Heart right ventricle (tissue), 16 donors: Measurements from ENCODE around the gene CSAD. TPM values are rescaled to one million over a fixed set of nuclear protein-coding genes. Genes with fewer than 3 reads are reported as not detected.
A peak's percentile ranks its signal among the peaks of the same experiment; 100 is the strongest.

Experiments used
- ATAC-seq, 8 donors: fragments of 200-7000 bp; cut with Tn5 transposase; one replicate each; pipeline ENCODE4 v1.9.1; 2020; ENCODE audit warnings: mild to moderate bottlenecking in 8 of 8, moderate library complexity in 8 of 8, moderate number of reproducible peaks in 1 of 8
- DNase-seq, 2 donors: peaks; one replicate each; pipeline ENCODE4 v3.0.0-alpha.2; 2020
- H3K27ac ChIP-seq, 10 donors: fragments of 200-600 bp; sonication (generic) in 2 of 10; one replicate each; pipeline versions ENCODE4 v1.5.0 to v1.8.0; 2020 to 2022; ENCODE audit warnings: mild to moderate bottlenecking in 3 of 10
- H3K27me3 ChIP-seq, 7 donors: fragments of 200-600 bp; one replicate each; pipeline ENCODE4 v1.8.0; 2021 to 2022; ENCODE audit warnings: mild to moderate bottlenecking in 2 of 7
- H3K36me3 ChIP-seq, 9 donors: fragments of 200-600 bp; sonication (generic) in 1 of 9; one replicate each; pipeline versions ENCODE4 v1.5.0 to v1.8.0; 2020 to 2022; ENCODE audit warnings: mild to moderate bottlenecking in 2 of 9
- H3K4me1 ChIP-seq, 9 donors: fragments of 200-600 bp; sonication (generic) in 1 of 9; one replicate each; pipeline versions ENCODE4 v1.5.0 to v1.8.0; 2020 to 2022; ENCODE audit warnings: mild to moderate bottlenecking in 4 of 9
- H3K4me3 ChIP-seq, 10 donors: fragments of 200-600 bp; sonication (generic) in 2 of 10; one replicate each; pipeline versions ENCODE4 v1.5.0 to v1.8.0; 2020 to 2022; ENCODE audit warnings: mild to moderate bottlenecking in 7 of 10, moderate library complexity in 2 of 10
- H3K9me3 ChIP-seq, 11 donors: fragments of 200-600 bp in 10 of 11; sonication (generic) in 2 of 11; one replicate each; pipeline versions ENCODE4 v1.5.0 to v1.8.0; 2013 to 2022; ENCODE audit warnings: mild to moderate bottlenecking in 2 of 11, control low read depth in 1 of 11, moderate library complexity in 1 of 11
- WGBS, 2 donors: extraction: QIAGEN DNeasy Blood & Tissue Kit; methylation state at CpG; one replicate each; pipeline ENCODE4 v1.1.7; 2013; ENCODE audit warnings: inconsistent platforms in 1 of 2; 5-methylcytosine and 5-hydroxymethylcytosine counted together
- intact Hi-C, 10 donors: fragments of 100-400 bp; cut with DNase I; formaldehyde crosslinking; loops; one replicate each; pipeline versions ENCODE4 v1.11.1 to v1.14.2; 2022
- polyA plus RNA-seq, 2 donors: library from polyadenylated mRNA; stranded (reverse); fragments of 200-250 nt; gene quantifications; one replicate each; pipeline ENCODE4 v1.2.3, GENCODE V29; 2013
- total RNA-seq, 10 donors: library from RNA; stranded (reverse); fragmentation: NEBNext Ultra II Directional in 3 of 10; extraction: Animal tissue kit (Norgen Biotek cat#: 25700) in 3 of 10; gene quantifications; one replicate each; pipeline versions ENCODE4 v1.2.1 to v1.2.4, GENCODE V29; 2021 to 2023
- TF ChIP-seq, protein P1 (sequence below), 9 donors: fragments of 200-600 bp; sonication (generic) in 2 of 9; IDR thresholded peaks; one replicate each; pipeline versions ENCODE4 v1.5.0 to v1.8.0; 2021 to 2022; ENCODE audit warnings: antibody characterized with exemption in 9 of 9, mild to moderate bottlenecking in 5 of 9, moderate library complexity in 1 of 9
- donor health status: Arrhythmogenic right ventricular cardiomyopathy.
- donor health status: ischemic (EF 13 %, LVEDD 7.1; RV severe dilation, severe dysfunction).
- donor health status: healthy with polysubstance abuse.
- donor health status: DM: no; HTN: yes; CAD: no.
- donor health status: DM: no; HTN: no; CAD: no.
- donor health status: ischemic (EF 25% LVEDD 6.9; RV normal size, moderate dysfunction).
- donor health status: ischemic (EF 25% LVEDD 5.7; RV mildly dilated, moderate dysfunction).
- donor health status: healthy.
- donor health status: DM: yes; HTN: yes; CAD: no.
- donor health status: Ischemic cardiomyopathy.
- donor health status: ischemic (EF 35%, LVEDD 5.7; RV mildly dilated, moderate dysfunction).
- donor health status: nonischemic (EF 11% LVEDD 7.7; RV severe dilation, severe dysfunction).
- donor health status: DM: yes; HTN: yes; CAD: no.
- donor health status: PGD.
- donor health status: ischemic (EF 29% LVEDD 5.4; RV normal size, mild dysfunction).
- donor health status: nonischemic (EF 23%, LVEDD 6.1; RV moderate dilation, normal function).

CSAD gene
- total and polyA plus RNA-seq, 12 donors, result 8.0 to 76.4 (median 9.5) TPM

DNA sequence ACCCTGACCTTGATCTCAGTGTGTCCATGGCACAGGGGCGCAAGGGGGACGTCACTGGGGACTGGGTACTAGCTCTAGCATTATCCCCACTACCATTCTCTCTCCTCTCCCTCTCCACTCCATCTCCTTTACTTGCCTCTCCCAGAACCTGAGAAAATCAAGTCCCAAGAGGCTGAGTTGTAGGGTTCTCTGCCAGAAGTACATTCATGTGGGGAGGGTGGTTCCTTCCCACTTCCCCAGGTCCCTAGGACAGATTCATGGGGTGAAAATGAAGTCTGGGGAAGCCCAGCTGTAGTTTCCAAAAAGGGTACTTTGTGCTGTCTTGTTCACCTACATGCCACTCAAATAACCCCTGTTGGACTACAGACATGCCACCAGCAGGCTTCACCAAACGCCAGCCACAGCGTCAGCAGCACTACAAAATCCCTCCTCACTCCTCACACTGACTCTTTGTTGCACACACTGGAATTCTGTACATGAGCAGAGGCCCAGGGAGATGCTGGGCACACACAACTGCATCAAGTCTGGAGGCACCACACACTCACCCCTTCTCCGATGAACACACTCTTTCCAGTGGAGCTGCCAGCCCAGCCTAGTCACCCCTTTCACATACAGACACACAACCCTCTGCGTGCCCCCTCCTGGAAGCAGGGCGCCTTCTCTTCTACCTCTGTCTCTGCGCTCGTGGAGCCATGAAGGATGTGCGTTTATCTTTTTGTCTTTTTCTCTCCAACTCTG, 44.3 kb upstream of the CSAD start:
- DNase-seq (no peak), ATAC-seq (no peak)
- peaks cover 9 to 45% (median 34%) of the 10 kb centered on the region in 9 donors for H3K4me1 ChIP-seq
- no peaks in the 10 kb centered on the region for H3K9me3 ChIP-seq
- peaks cover 0 to 9% (median 0%) of the 10 kb centered on the region in 9 donors for H3K36me3 ChIP-seq
- TF ChIP-seq, protein P1, sequence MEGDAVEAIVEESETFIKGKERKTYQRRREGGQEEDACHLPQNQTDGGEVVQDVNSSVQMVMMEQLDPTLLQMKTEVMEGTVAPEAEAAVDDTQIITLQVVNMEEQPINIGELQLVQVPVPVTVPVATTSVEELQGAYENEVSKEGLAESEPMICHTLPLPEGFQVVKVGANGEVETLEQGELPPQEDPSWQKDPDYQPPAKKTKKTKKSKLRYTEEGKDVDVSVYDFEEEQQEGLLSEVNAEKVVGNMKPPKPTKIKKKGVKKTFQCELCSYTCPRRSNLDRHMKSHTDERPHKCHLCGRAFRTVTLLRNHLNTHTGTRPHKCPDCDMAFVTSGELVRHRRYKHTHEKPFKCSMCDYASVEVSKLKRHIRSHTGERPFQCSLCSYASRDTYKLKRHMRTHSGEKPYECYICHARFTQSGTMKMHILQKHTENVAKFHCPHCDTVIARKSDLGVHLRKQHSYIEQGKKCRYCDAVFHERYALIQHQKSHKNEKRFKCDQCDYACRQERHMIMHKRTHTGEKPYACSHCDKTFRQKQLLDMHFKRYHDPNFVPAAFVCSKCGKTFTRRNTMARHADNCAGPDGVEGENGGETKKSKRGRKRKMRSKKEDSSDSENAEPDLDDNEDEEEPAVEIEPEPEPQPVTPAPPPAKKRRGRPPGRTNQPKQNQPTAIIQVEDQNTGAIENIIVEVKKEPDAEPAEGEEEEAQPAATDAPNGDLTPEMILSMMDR (IDR thresholded peaks at IDR 0.05), result no peak
- intact Hi-C loops, result no loop called here
- peak overlapping the region in 4 of 10 donors; percentile 15 to 100 (median 58) for H3K27ac ChIP-seq
- H3K27me3 ChIP-seq, result no peaks in the 10 kb centered on the region
- WGBS, 2 donors, result 87% methylated on average over 10 of the region's 10 CpGs
- H3K4me3 ChIP-seq, result no peak overlapping the region

DNA sequence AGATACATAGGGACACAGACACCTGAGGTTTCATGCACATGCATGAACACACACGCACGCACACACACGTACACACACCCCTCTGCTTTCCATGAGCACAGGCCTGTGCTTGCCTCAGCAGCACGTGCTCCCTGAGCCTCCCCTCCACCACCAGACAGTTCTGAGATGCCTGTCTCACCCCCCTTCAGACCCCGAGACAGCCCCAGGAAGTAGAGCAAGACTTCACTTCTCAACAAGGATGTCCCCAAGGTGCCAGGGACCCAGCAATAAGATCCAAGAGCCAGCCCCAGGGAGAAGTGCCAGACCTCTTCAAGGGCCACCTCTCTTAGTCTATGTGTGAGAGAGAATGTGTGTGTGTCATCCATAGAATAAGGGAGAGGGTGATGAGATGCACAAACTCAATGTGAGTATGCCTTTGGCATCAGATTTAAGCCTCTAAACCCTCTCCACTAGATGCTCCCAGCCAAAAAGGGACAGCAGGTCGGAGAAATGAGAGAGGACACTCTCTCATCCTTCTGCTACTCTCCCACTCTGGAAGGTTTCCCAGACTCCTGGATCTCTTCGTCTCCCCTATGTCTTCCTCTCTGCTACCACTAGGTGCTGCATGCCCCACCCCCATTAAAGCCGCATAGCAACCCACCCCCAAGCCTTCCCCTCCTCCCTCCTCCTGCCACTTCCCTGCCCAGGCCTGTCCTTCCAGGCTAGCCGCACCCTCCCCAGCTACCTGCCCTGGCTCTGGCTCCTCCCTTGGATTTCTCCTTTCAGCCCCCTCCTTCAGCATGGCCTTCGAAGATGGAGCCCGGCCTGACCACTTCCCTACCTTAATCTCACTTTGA, 43.6 kb upstream of the CSAD start:
- ATAC-seq, result no peak
- peaks cover 0 to 9% (median 0%) of the 10 kb centered on the region in 9 donors for H3K36me3 ChIP-seq
- intact Hi-C loops, result no loop called here
- no peaks in the 10 kb centered on the region for H3K9me3 ChIP-seq
- TF ChIP-seq, protein P1 (IDR thresholded peaks at IDR 0.05), result peak in 1 of 9 donors; percentile 11
- peak overlapping the region; percentile 16 to 100 (median 99) for H3K27ac ChIP-seq
- H3K27me3 ChIP-seq, result no peaks in the 10 kb centered on the region
- DNase-seq, result no peak
- no peak overlapping the region for H3K4me3 ChIP-seq
- 67 to 72% methylated on average over 11 of the region's 11 CpGs for WGBS, 2 donors
- H3K4me1 ChIP-seq, result peaks cover 9 to 48% (median 35%) of the 10 kb centered on the region in 9 donors

DNA sequence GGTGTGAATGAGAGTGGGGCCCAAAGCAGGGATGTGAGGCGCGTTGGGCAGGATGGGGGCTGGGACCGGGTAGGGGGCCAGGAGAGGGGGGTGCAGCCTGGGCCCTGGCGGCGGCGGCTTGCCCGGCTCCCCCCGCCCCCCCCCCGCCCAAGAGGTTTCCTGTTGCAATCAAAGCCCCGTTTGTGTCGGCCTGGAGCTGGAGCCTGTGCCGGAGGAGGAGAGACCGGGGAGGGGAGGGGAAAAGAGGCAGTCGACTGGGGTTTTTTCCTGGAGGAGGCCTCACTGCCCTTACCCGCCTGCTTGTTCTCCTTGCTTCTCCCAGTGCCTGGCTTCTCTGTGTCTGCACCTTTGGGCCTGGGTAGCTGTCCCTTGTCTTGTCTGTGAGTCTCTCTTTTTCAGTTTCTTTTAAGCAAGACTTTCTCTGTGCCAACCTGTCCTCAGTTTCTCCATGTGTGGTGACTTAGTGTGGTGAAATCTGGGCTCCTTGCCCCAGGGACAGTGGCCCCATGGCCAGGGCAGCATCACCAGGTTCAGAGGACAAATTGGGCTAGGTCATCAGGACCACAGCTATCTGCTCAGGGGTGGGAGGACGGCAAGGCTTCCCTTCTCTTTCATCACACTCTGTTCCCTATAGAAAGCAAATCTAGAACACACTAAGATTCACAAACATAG, 42.8 kb upstream of the CSAD start:
- 24 to 26% methylated on average over 15 to 16 of the region's 16 CpGs for WGBS, 2 donors
- Histone ChIP-seq H3K27me3 (no peaks in the 10 kb centered on the region), H3K27ac (peak overlapping the region; percentile 16 to 100 (median 99)), H3K4me3 (peak overlapping the region in 2 of 10 donors; percentile 5 to 15), H3K36me3 (peaks cover 0 to 9% (median 0%) of the 10 kb centered on the region in 9 donors), H3K4me1 (peaks cover 9 to 55% (median 35%) of the 10 kb centered on the region in 9 donors), H3K9me3 (no peaks in the 10 kb centered on the region)
- DNase-seq (peak in 1 of 2 donors; percentile 45), ATAC-seq (no peak)
- intact Hi-C loops, result no loop called here
- TF ChIP-seq, protein P1 (IDR thresholded peaks at IDR 0.05), result no peak

DNA sequence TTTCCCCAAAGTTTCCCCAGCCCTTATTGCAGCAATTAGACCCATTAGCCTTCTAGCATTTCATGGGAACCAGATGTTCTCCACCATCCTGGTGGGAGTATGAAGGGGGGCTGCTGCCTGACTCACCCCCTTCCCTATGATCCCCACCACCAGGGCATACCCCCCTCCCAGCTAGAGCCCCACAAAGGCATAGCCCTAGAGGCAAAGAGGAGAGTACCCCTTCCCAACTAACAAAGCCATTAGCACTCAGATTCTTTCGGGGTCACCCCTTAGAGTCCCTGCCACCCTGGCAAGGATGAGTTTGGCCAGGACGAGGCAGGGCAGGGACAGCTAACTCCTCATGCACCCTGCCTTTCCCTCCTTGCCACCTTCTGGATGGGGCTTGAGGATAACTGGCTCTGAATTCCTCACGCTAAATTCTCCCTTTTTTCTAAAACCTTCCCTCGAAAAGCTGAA, 42.1 kb upstream of the CSAD start:
- H3K27me3 ChIP-seq, result no peaks in the 10 kb centered on the region
- WGBS, 2 donors, result 48 to 61% methylated on average over 4 of the region's 4 CpGs
- DNase-seq, result no peak
- TF ChIP-seq, protein P1 (IDR thresholded peaks at IDR 0.05), result no peak
- H3K4me3 ChIP-seq, result no peak overlapping the region
- H3K27ac ChIP-seq, result peak overlapping the region in 9 of 10 donors; percentile 96 to 100 (median 99)
- no peaks in the 10 kb centered on the region for H3K9me3 ChIP-seq
- intact Hi-C loops, result no loop called here
- no peak for ATAC-seq
- peaks cover 9 to 62% (median 41%) of the 10 kb centered on the region in 9 donors for H3K4me1 ChIP-seq
- peaks cover 0 to 6% (median 0%) of the 10 kb centered on the region in 9 donors for H3K36me3 ChIP-seq
